OCI-LY1 (cell line): ENCODE data around the gene CDS1.

ENCODE experiments used
- H2AFZ ChIP-seq: fragments of 200-600 bp; sonication (generic), shearing (Covaris generic); 2 replicates; pipeline ENCODE4 v1.6.0; 2014; ENCODE audit warnings: antibody characterized with exemption, mild to moderate bottlenecking, low read length
- H3F3A ChIP-seq: fragments of 200-600 bp; sonication (generic), shearing (Covaris generic); 2 replicates; pipeline ENCODE4 v1.6.0; 2014; ENCODE audit warnings: mild to moderate bottlenecking, antibody characterized with exemption, low read length, moderate library complexity; ENCODE audit not compliant: insufficient read depth
- H3K27ac ChIP-seq: fragments of 200-600 bp; sonication (generic); 2 replicates; pipeline ENCODE4 v1.5.1; 2014; ENCODE audit warnings: low read length, mixed run types, mild to moderate bottlenecking, low read depth; ENCODE audit not compliant: poor library complexity, severe bottlenecking
- H3K27me3 ChIP-seq: fragments of 200-600 bp; sonication (generic); 2 replicates; pipeline ENCODE4 v1.6.0; 2014; ENCODE audit warnings: antibody characterized with exemption, mild to moderate bottlenecking, low read length, moderate library complexity; ENCODE audit not compliant: insufficient read depth
- H3K36me3 ChIP-seq: fragments of 200-600 bp; sonication (generic); 2 replicates; pipeline ENCODE4 v1.6.1; 2014; ENCODE audit warnings: mild to moderate bottlenecking, antibody characterized with exemption, low read length, moderate library complexity, mixed read lengths; ENCODE audit not compliant: insufficient read depth
- H3K4me1 ChIP-seq: fragments of 200-600 bp; sonication (generic); 2 replicates; pipeline ENCODE4 v1.5.1; 2014; ENCODE audit warnings: mild to moderate bottlenecking, low read length, moderate library complexity; ENCODE audit not compliant: insufficient read depth, severe bottlenecking
- H3K4me2 ChIP-seq: fragments of 200-600 bp; sonication (generic), shearing (Covaris generic); 2 replicates; pipeline ENCODE4 v1.6.1; 2014; ENCODE audit warnings: low read length
- H3K4me3 ChIP-seq: fragments of 200-600 bp; sonication (generic); 2 replicates; pipeline ENCODE4 v1.5.1; 2014; ENCODE audit warnings: low read length, low read depth, mild to moderate bottlenecking, mixed read lengths; ENCODE audit not compliant: poor library complexity, severe bottlenecking
- H3K79me2 ChIP-seq: fragments of 200-600 bp; shearing (Covaris generic); 2 replicates; pipeline ENCODE4 v1.6.1; 2016; ENCODE audit warnings: mixed run types, low read length, mixed read lengths; ENCODE audit not compliant: insufficient read depth
- H3K9ac ChIP-seq: fragments of 200-600 bp; sonication (generic), shearing (Covaris generic); 2 replicates; pipeline ENCODE4 v1.6.1; 2014; ENCODE audit warnings: mild to moderate bottlenecking, low read length, mixed read lengths
- H3K9me2 ChIP-seq: fragments of 200-600 bp; sonication (generic), shearing (Covaris generic); 2 replicates; pipeline ENCODE4 v1.6.1; 2014; ENCODE audit warnings: low read depth, mild to moderate bottlenecking, low read length, mixed read lengths
- H3K9me3 ChIP-seq: fragments of 200-600 bp; shearing (Covaris generic); 2 replicates; pipeline ENCODE4 v1.6.1; 2014; ENCODE audit warnings: low read length, mixed read lengths
- H4K20me1 ChIP-seq: fragments of 200-600 bp; sonication (generic), shearing (Covaris generic); 2 replicates; pipeline ENCODE4 v1.6.0; 2016; ENCODE audit warnings: mild to moderate bottlenecking, low read length; ENCODE audit not compliant: insufficient read depth
- CTCF ChIP-seq: fragments of 200-600 bp; sonication (generic), shearing (Covaris generic); IDR thresholded peaks from 2 replicates; pipeline ENCODE4 v1.5.1; 2017; ENCODE audit warnings: mild to moderate bottlenecking, antibody characterized with exemption, low read length, moderate library complexity, mixed read lengths
- EZH2 ChIP-seq: fragments of 200-600 bp; sonication (generic), shearing (Covaris generic); IDR thresholded peaks from 2 replicates; pipeline ENCODE4 v1.8.0; 2017; ENCODE audit warnings: borderline replicate concordance, mixed run types, mild to moderate bottlenecking, antibody characterized with exemption, low read length, moderate library complexity, mixed read lengths

The CDS1 gene

GRCh38 chr4:84634961-84635360 lies 52.0 kb downstream of the CDS1 start:
- Histone ChIP-seq H3K36me3 (no peaks in the 10 kb centered on the region), H3K4me1 (no peaks in the 10 kb centered on the region), H3K27me3 (no peaks in the 10 kb centered on the region), H3K27ac (no peak overlapping the region), H3K9me2 (no peaks in the 10 kb centered on the region), H3K79me2 (no peaks in the 10 kb centered on the region), H4K20me1 (no peaks in the 10 kb centered on the region), H3F3A (no peaks in the 10 kb centered on the region), H3K4me2 (no peak overlapping the region), H3K4me3 (no peak overlapping the region), H3K9me3 (no peaks in the 10 kb centered on the region), H2AFZ (no peak overlapping the region), H3K9ac (no peak overlapping the region)
- TF ChIP-seq EZH2: no peak
- TF ChIP-seq CTCF: no peak

GRCh38 chr4:84638092-84638491 lies 55.2 kb downstream of the CDS1 start:
- H3K27me3 ChIP-seq: no peaks in the 10 kb centered on the region
- no peaks in the 10 kb centered on the region for H3K4me1 ChIP-seq
- no peaks in the 10 kb centered on the region for H3K79me2 ChIP-seq
- H3K9ac ChIP-seq: no peak overlapping the region
- H3K4me2 ChIP-seq: no peak overlapping the region
- no peaks in the 10 kb centered on the region for H3K9me2 ChIP-seq
- H3K36me3 ChIP-seq: no peaks in the 10 kb centered on the region
- TF ChIP-seq EZH2 (no peak), CTCF (no peak)
- H2AFZ ChIP-seq: no peak overlapping the region
- H4K20me1 ChIP-seq: no peaks in the 10 kb centered on the region
- H3K27ac ChIP-seq: no peak overlapping the region
- no peaks in the 10 kb centered on the region for H3K9me3 ChIP-seq
- H3K4me3 ChIP-seq: no peak overlapping the region
- H3F3A ChIP-seq: no peaks in the 10 kb centered on the region

- TF ChIP-seq EZH2: no peak
- TF ChIP-seq CTCF: no peak
- Histone ChIP-seq H3K9me3 (no peaks in the 10 kb centered on the region), H3F3A (no peaks in the 10 kb centered on the region), H2AFZ (no peak overlapping the region), H3K36me3 (no peaks in the 10 kb centered on the region), H3K4me2 (no peak overlapping the region), H3K9ac (no peak overlapping the region), H3K27me3 (no peaks in the 10 kb centered on the region), H3K9me2 (no peaks in the 10 kb centered on the region), H3K4me3 (no peak overlapping the region), H3K27ac (no peak overlapping the region), H3K4me1 (no peaks in the 10 kb centered on the region), H3K79me2 (no peaks in the 10 kb centered on the region), H4K20me1 (no peaks in the 10 kb centered on the region)
Observed at GRCh38 chr4:84639145-84639544, 56.2 kb downstream of the CDS1 start.
